Sigmoid colon (tissue), 7 donors: ENCODE measurements around the gene KCNE2. TPM values are rescaled to one million over a fixed set of nuclear protein-coding genes. Genes with fewer than 3 reads are reported as not detected.

Experiments used
- DNase-seq: peaks from one replicate; pipeline ENCODE4 v3.0.0-alpha.2; 2019
- H3K27ac ChIP-seq, 4 donors: fragments of 200-600 bp; sonication (generic); one replicate each; pipeline ENCODE4 v1.5.1; 2016 to 2019; ENCODE audit warnings: mild to moderate bottlenecking in 1 of 4
- H3K27me3 ChIP-seq, 3 donors: fragments of 200-600 bp; sonication (generic); one replicate each; pipeline ENCODE4 v1.5.1; 2019; ENCODE audit warnings: mild to moderate bottlenecking in 1 of 3
- H3K36me3 ChIP-seq, 4 donors: fragments of 200-600 bp; sonication (generic); one replicate each; pipeline ENCODE4 v1.5.1; 2016 to 2019
- H3K4me1 ChIP-seq, 4 donors: fragments of 200-600 bp; sonication (generic); one replicate each; pipeline ENCODE4 v1.5.1; 2017 to 2019
- H3K4me3 ChIP-seq, 4 donors: fragments of 200-600 bp; sonication (generic); one replicate each; pipeline ENCODE4 v1.5.1; 2017 to 2019; ENCODE audit warnings: mild to moderate bottlenecking in 2 of 4, moderate library complexity in 1 of 4
- H3K9me3 ChIP-seq, 4 donors: fragments of 200-600 bp in 3 of 4; sonication (generic) in 3 of 4; one replicate each; pipeline versions ENCODE4 v1.5.1 to v1.6.1; 2013 to 2019
- CTCF ChIP-seq, 4 experiments: fragments of 450-650 bp in 3 of 4; fragments of 200-600 bp in 1 of 4; IDR thresholded peaks; one replicate each; pipeline ENCODE4 v1.5.1; 2016 to 2019; ENCODE audit warnings: antibody characterized with exemption in 4 of 4, mild to moderate bottlenecking in 3 of 4, moderate library complexity in 2 of 4
- EP300 ChIP-seq, 4 donors: sonication (generic); formaldehyde crosslinking; IDR thresholded peaks; one replicate each; pipeline ENCODE4 v1.6.1; 2017; ENCODE audit warnings: antibody characterized with exemption in 4 of 4
- POLR2A ChIP-seq, 2 donors: fragments of 450-650 bp; IDR thresholded peaks; one replicate each; pipeline ENCODE4 v1.6.1; 2016; ENCODE audit warnings: antibody characterized with exemption in 2 of 2, mild to moderate bottlenecking in 2 of 2, moderate library complexity in 2 of 2
- POLR2AphosphoS5 ChIP-seq, 4 donors: sonication (generic); formaldehyde crosslinking; IDR thresholded peaks; one replicate each; pipeline ENCODE4 v1.6.1; 2017; ENCODE audit warnings: antibody characterized with exemption in 4 of 4
- WGBS, 2 donors: extraction: QIAGEN DNeasy Blood & Tissue Kit; methylation state at CpG; one replicate each; pipeline ENCODE4 v1.1.7; 2013; 5-methylcytosine and 5-hydroxymethylcytosine counted together
- intact Hi-C: fragments of 100-400 bp; cut with DNase I; formaldehyde crosslinking; loops from one replicate; pipeline ENCODE4 v1.15.1; 2023
- polyA plus RNA-seq, 3 donors: library from polyadenylated mRNA; stranded (reverse); fragments of 200-250 nt; gene quantifications; one replicate each; pipeline ENCODE4 v1.2.3, GENCODE V29; 2013
- total RNA-seq, 4 donors: library from RNA; depleted of rRNA; stranded (reverse); fragments of >200 nt; gene quantifications; one replicate each; pipeline ENCODE4 v1.1.0, GENCODE V29; 2016
- donor health status: healthy with polysubstance abuse.
- donor health status: Bipolar disorder and iron deficiency.
- donor health status: healthy.

Gene KCNE2
- total and polyA plus RNA-seq, 7 donors = 0.61 to 0.99 (median 0.92) TPM; not detected in 4

- TF ChIP-seq POLR2A (IDR thresholded peaks at IDR 0.05) (no peak), POLR2AphosphoS5 (IDR thresholded peaks at IDR 0.05) (no peak), CTCF (IDR thresholded peaks at IDR 0.05) (no peak), EP300 (IDR thresholded peaks at IDR 0.05) (no peak)
These were observed 20.5 kb upstream of the KCNE2 start for GRCh38 chr21:34343347-34343746.

GRCh38 chr21:34343838-34344381 lies 19.9 kb upstream of the KCNE2 start:
- DNase-seq = no peak
- no peak overlapping the region for H3K4me3 ChIP-seq
- no peaks in the 10 kb centered on the region for H3K36me3 ChIP-seq
- 88 to 90% methylated on average over 14 of the region's 14 CpGs for WGBS, 2 donors
- TF ChIP-seq EP300 (IDR thresholded peaks at IDR 0.05) = no peak
- TF ChIP-seq POLR2AphosphoS5 (IDR thresholded peaks at IDR 0.05) = no peak
- TF ChIP-seq POLR2A (IDR thresholded peaks at IDR 0.05) = no peak
- no peak for TF ChIP-seq CTCF (IDR thresholded peaks at IDR 0.05)
- H3K27me3 ChIP-seq = no peaks in the 10 kb centered on the region
- H3K4me1 ChIP-seq = peaks cover 0 to 57% (median 42%) of the 10 kb centered on the region in 4 donors
- no peaks in the 10 kb centered on the region for H3K9me3 ChIP-seq
- intact Hi-C loops = loop anchor here (2.0 kb wide), 1 partner anchor 141 kb away; no protein-coding TSS in a partner anchor
- peak overlapping the region in 3 of 4 donors; percentile 37 to 78 (median 67) for H3K27ac ChIP-seq

More at GRCh38 chr21:34343347-34343746, 20.5 kb upstream of the KCNE2 start:
- intact Hi-C loops = no loop called here
- Histone ChIP-seq H3K9me3 (no peaks in the 10 kb centered on the region), H3K27ac (peak overlapping the region in 3 of 4 donors; percentile 37 to 78 (median 67)), H3K27me3 (no peaks in the 10 kb centered on the region), H3K4me3 (no peak overlapping the region), H3K36me3 (no peaks in the 10 kb centered on the region), H3K4me1 (peaks cover 0 to 59% (median 42%) of the 10 kb centered on the region in 4 donors)
- WGBS, 2 donors = 90% methylated on average over 7 of the region's 7 CpGs
- DNase-seq = no peak

GRCh38 chr21:34344584-34344983 lies 19.2 kb upstream of the KCNE2 start:
- H3K4me1 ChIP-seq = peaks cover 0 to 57% (median 42%) of the 10 kb centered on the region in 4 donors
- H3K27me3 ChIP-seq = no peaks in the 10 kb centered on the region
- WGBS, 2 donors = 87 to 88% methylated on average over 5 of the region's 5 CpGs
- H3K4me3 ChIP-seq = no peak overlapping the region
- no peaks in the 10 kb centered on the region for H3K9me3 ChIP-seq
- H3K27ac ChIP-seq = peak overlapping the region in 3 of 4 donors; percentile 37 to 78 (median 67)
- intact Hi-C loops = loop anchor here (2.0 kb wide), 1 partner anchor 142 kb away; no protein-coding TSS in a partner anchor
- TF ChIP-seq CTCF (IDR thresholded peaks at IDR 0.05) (no peak), EP300 (IDR thresholded peaks at IDR 0.05) (no peak), POLR2AphosphoS5 (IDR thresholded peaks at IDR 0.05) (no peak), POLR2A (IDR thresholded peaks at IDR 0.05) (no peak)
- DNase-seq = no peak
- no peaks in the 10 kb centered on the region for H3K36me3 ChIP-seq

- H3K4me1 ChIP-seq = peaks cover 0 to 57% (median 42%) of the 10 kb centered on the region in 4 donors
- no peaks in the 10 kb centered on the region for H3K9me3 ChIP-seq
- H3K27ac ChIP-seq = peak overlapping the region; percentile 53 to 78 (median 60)
- intact Hi-C loops = loop anchor here (2.0 to 5.0 kb wide), 2 partner anchors 142 to 273 kb away; partner anchors contain the start of genes MRPS6 and SLC5A3
- H3K4me3 ChIP-seq = no peak overlapping the region
- TF ChIP-seq EP300 (IDR thresholded peaks at IDR 0.05) (no peak), POLR2A (IDR thresholded peaks at IDR 0.05) (no peak), CTCF (IDR thresholded peaks at IDR 0.05) (no peak), POLR2AphosphoS5 (IDR thresholded peaks at IDR 0.05) (no peak)
- no peaks in the 10 kb centered on the region for H3K27me3 ChIP-seq
- H3K36me3 ChIP-seq = no peaks in the 10 kb centered on the region
- no peak for DNase-seq
- WGBS, 2 donors = 77 to 79% methylated on average over 15 of the region's 15 CpGs
These were observed 18.5 kb upstream of the KCNE2 start for GRCh38 chr21:34345091-34345871.
